ENCODE measurements around the gene TRIM50.
"Not testable (repeated sequence)": the region's sequence is repeated elsewhere in the genome, so short reads cannot be mapped to it uniquely, and the experiment has no call there.

GRCh38 chr7:73311421-73311820, 16.5 kb downstream of the TRIM50 start:
- TF ChIP-seq CTCF (conservative IDR thresholded peaks at IDR 0.05; ENCODE audit: low read length); EZH2phosphoT487 (IDR thresholded peaks at IDR 0.05; ENCODE audit: borderline replicate concordance): not testable (repeated sequence)
